Caco-2 (cell line): ENCODE data around the gene FBXO4. TPM values are rescaled to one million over a fixed set of nuclear protein-coding genes. Genes with fewer than 3 reads are reported as not detected.

ENCODE experiments used
- BruUV-seq: library from RNA; stranded (reverse); fragments of 400-500 nt; replicated peaks from 2 replicates; lab custom pipeline; 2021; lab: Mats Ljungman, UMichigan
- CTCF ChIA-PET: fragments of 300-600 bp; sonication (Branson Sonifier 250); formaldehyde crosslinking; loops from one replicate; lab custom pipeline; 2022; ENCODE audit warnings: antibody characterized with exemption; lab: Charles Lee
- POLR2A ChIA-PET: fragments of 300-600 bp; sonication (Branson Sonifier 250); formaldehyde crosslinking; loops from one replicate; lab custom pipeline; 2022; ENCODE audit warnings: antibody characterized with exemption; lab: Charles Lee
- DNase-seq, 2 experiments: peaks; one replicate each; pipeline versions ENCODE4 v3.0.0 to v3.0.0-alpha.2; 2020 to 2022
- H3K27me3 ChIP-seq: replicated peaks from 2 replicates; pipeline ENCODE4 v1.6.0; 2011; ENCODE audit warnings: low read length; ENCODE audit not compliant: control insufficient read depth, insufficient read depth
- H3K36me3 ChIP-seq: 2 replicates; pipeline ENCODE4 v1.5.1; 2011; ENCODE audit warnings: low read length; ENCODE audit not compliant: control insufficient read depth, insufficient read depth
- H3K4me1 ChIP-seq: fragments of 250-450 bp; sonication (Bioruptor Pico); 2 replicates; pipeline ENCODE4 v1.5.1; 2020; ENCODE audit warnings: mild to moderate bottlenecking
- H3K4me3 ChIP-seq: 2 replicates; pipeline ENCODE4 v1.5.1; 2011; ENCODE audit warnings: low read depth, mild to moderate bottlenecking, control low read depth, low read length
- H3K9me3 ChIP-seq: fragments of 250-450 bp; sonication (Bioruptor Pico); 2 replicates; pipeline ENCODE4 v1.5.1; 2020; ENCODE audit warnings: mild to moderate bottlenecking, moderate library complexity
- H3K27ac Mint-ChIP-seq: one replicate; pipeline ENCODE4 v1.8.0; 2022; ENCODE audit warnings: mixed read lengths; ENCODE audit not compliant: unreplicated experiment
- H3K27me3 Mint-ChIP-seq: one replicate; pipeline ENCODE4 v1.8.0; 2022; ENCODE audit warnings: mixed read lengths; ENCODE audit not compliant: insufficient read depth, unreplicated experiment
- H3K36me3 Mint-ChIP-seq: one replicate; pipeline ENCODE4 v1.8.0; 2022; ENCODE audit warnings: mild to moderate bottlenecking, mixed read lengths; ENCODE audit not compliant: insufficient read depth, unreplicated experiment
- H3K4me1 Mint-ChIP-seq: one replicate; pipeline ENCODE4 v1.8.0; 2022; ENCODE audit warnings: low read depth, mixed read lengths; ENCODE audit not compliant: unreplicated experiment
- H3K4me3 Mint-ChIP-seq: one replicate; pipeline ENCODE4 v1.8.0; 2022; ENCODE audit warnings: mild to moderate bottlenecking, moderate library complexity, mixed read lengths; ENCODE audit not compliant: unreplicated experiment
- H3K9me3 Mint-ChIP-seq: one replicate; pipeline ENCODE4 v1.8.0; 2022; ENCODE audit warnings: mixed read lengths; ENCODE audit not compliant: unreplicated experiment
- CTCF ChIP-seq, 2 experiments: fragments of 200-600 bp in 1 of 2; IDR thresholded peaks; 1 replicate in 1 of 2; 2 replicates in 1 of 2; pipeline versions ENCODE4 v1.5.1 to v1.8.0; 2011 to 2022; ENCODE audit warnings: antibody characterized with exemption in 1 of 2, control low read depth in 1 of 2, inconsistent platforms in 1 of 2, low read depth in 1 of 2, low read length in 1 of 2, mild to moderate bottlenecking in 1 of 2, moderate library complexity in 1 of 2; ENCODE audit not compliant: insufficient read depth in 1 of 2, severe bottlenecking in 1 of 2, unreplicated experiment in 1 of 2
- intact Hi-C: fragments of 100-400 bp; cut with micrococcal nuclease; formaldehyde crosslinking; loops from one replicate; pipeline ENCODE4 v1.10.0; 2022; ENCODE audit not compliant: unreplicated experiment
- total RNA-seq: library from RNA; stranded (reverse); gene quantifications from 2 replicates; pipeline ENCODE4 v1.2.3, GENCODE V29; 2022

The FBXO4 gene
- total RNA-seq, 1 experiment from 2014 or later, result 9.7 TPM

- DNase-seq, result no peak
- H3K4me1 ChIP-seq, result no peaks in the 10 kb centered on the region
- ChIA-PET CTCF (no interaction called here), POLR2A (no interaction called here)
- no TSS peak for BruUV-seq
- no peaks in the 10 kb centered on the region for H3K9me3 ChIP-seq
- no peaks in the 10 kb centered on the region for H3K4me1 Mint-ChIP-seq
- intact Hi-C loops, result no loop called here
- H3K4me3 Mint-ChIP-seq, result no peak overlapping the region
- no peaks in the 10 kb centered on the region for H3K27me3 ChIP-seq
- TF ChIP-seq CTCF (IDR thresholded peaks at IDR 0.05; ENCODE audit: insufficient read depth in 1 of 2, low read depth in 1 of 2, low read length in 1 of 2, severe bottlenecking in 1 of 2, unreplicated experiment in 1 of 2), result peak in 1 of 2 experiments; percentile 24
- no peak overlapping the region for H3K27ac Mint-ChIP-seq
- no peaks in the 10 kb centered on the region for H3K27me3 Mint-ChIP-seq
- H3K36me3 Mint-ChIP-seq, result no peaks in the 10 kb centered on the region
- no peaks in the 10 kb centered on the region for H3K9me3 Mint-ChIP-seq
- no peaks in the 10 kb centered on the region for H3K36me3 ChIP-seq
- H3K4me3 ChIP-seq, result no peak overlapping the region
Measured at GRCh38 chr5:41968153-41968723, 43.2 kb downstream of the FBXO4 start.

- POLR2A ChIA-PET, result no interaction called here
- Mint-ChIP-seq H3K27me3 (no peaks in the 10 kb centered on the region), H3K36me3 (no peaks in the 10 kb centered on the region), H3K27ac (no peak overlapping the region), H3K4me3 (no peak overlapping the region), H3K4me1 (no peaks in the 10 kb centered on the region), H3K9me3 (no peaks in the 10 kb centered on the region)
- CTCF ChIA-PET, result no interaction called here
- BruUV-seq, result no TSS peak
- no peaks in the 10 kb centered on the region for H3K36me3 ChIP-seq
- no peaks in the 10 kb centered on the region for H3K4me1 ChIP-seq
- DNase-seq, result no peak
- no peaks in the 10 kb centered on the region for H3K27me3 ChIP-seq
- no peak overlapping the region for H3K4me3 ChIP-seq
- intact Hi-C loops, result no loop called here
- H3K9me3 ChIP-seq, result no peaks in the 10 kb centered on the region
- TF ChIP-seq CTCF (IDR thresholded peaks at IDR 0.05; ENCODE audit: insufficient read depth in 1 of 2, low read depth in 1 of 2, low read length in 1 of 2, severe bottlenecking in 1 of 2, unreplicated experiment in 1 of 2), result no peak
Measured at GRCh38 chr5:41973087-41973486, 48.0 kb downstream of the FBXO4 start.

GRCh38 chr5:41973887-41974286, 48.8 kb downstream of the FBXO4 start:
- Histone ChIP-seq H3K27me3 (no peaks in the 10 kb centered on the region), H3K4me1 (no peaks in the 10 kb centered on the region), H3K36me3 (no peaks in the 10 kb centered on the region), H3K9me3 (no peaks in the 10 kb centered on the region), H3K4me3 (no peak overlapping the region)
- BruUV-seq, result no TSS peak
- intact Hi-C loops, result no loop called here
- Mint-ChIP-seq H3K27ac (no peak overlapping the region), H3K4me1 (no peaks in the 10 kb centered on the region), H3K36me3 (no peaks in the 10 kb centered on the region), H3K9me3 (no peaks in the 10 kb centered on the region), H3K4me3 (no peak overlapping the region), H3K27me3 (no peaks in the 10 kb centered on the region)
- ChIA-PET POLR2A (no interaction called here), CTCF (no interaction called here)
- no peak for TF ChIP-seq CTCF (IDR thresholded peaks at IDR 0.05; ENCODE audit: insufficient read depth in 1 of 2, low read depth in 1 of 2, low read length in 1 of 2, severe bottlenecking in 1 of 2, unreplicated experiment in 1 of 2)
- no peak for DNase-seq
